Measurements from ENCODE around the gene FNDC3A.

DNA sequence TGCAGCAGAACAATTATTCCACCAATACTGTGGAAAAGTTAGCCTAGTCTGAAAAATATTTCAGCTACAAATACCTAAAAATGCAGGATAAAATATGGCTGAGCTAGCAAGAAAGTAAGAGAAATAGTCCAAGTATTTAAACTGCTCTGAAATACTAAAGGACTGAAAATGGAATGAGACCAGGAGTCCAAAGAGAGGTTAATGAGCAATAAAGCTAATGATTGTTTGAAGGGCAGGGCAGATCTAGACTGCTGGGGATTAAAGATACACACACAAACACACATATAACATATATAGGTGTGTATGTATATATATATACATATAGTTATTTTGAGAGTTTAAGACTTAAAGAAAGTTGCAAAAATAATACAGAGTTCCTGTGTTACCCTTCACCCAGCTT lies 269.4 kb downstream of the FNDC3A start:
- TF ChIP-seq MAX (IDR thresholded peaks at IDR 0.05; ENCODE audit: low read depth, low read length) (no peak), CTCF (IDR thresholded peaks at IDR 0.05; ENCODE audit: low read depth, low read length) (no peak), POLR2A (IDR thresholded peaks at IDR 0.05; ENCODE audit: extremely low read depth, insufficient read length) (no peak)

Measured in NB4 (cell line).